Stimulated activated CD8-positive, alpha-beta memory T cell treated with anti-CD3 and anti-CD28 coated beads, Interleukin-4, amount 100 ng/mL, for 48 hours (primary cell): ENCODE results near the gene SIGLEC11.

Experiments
- DNase-seq: peaks from one replicate; pipeline ENCODE4 v3.0.0-alpha.2; 2020

The SIGLEC11 gene

DNA sequence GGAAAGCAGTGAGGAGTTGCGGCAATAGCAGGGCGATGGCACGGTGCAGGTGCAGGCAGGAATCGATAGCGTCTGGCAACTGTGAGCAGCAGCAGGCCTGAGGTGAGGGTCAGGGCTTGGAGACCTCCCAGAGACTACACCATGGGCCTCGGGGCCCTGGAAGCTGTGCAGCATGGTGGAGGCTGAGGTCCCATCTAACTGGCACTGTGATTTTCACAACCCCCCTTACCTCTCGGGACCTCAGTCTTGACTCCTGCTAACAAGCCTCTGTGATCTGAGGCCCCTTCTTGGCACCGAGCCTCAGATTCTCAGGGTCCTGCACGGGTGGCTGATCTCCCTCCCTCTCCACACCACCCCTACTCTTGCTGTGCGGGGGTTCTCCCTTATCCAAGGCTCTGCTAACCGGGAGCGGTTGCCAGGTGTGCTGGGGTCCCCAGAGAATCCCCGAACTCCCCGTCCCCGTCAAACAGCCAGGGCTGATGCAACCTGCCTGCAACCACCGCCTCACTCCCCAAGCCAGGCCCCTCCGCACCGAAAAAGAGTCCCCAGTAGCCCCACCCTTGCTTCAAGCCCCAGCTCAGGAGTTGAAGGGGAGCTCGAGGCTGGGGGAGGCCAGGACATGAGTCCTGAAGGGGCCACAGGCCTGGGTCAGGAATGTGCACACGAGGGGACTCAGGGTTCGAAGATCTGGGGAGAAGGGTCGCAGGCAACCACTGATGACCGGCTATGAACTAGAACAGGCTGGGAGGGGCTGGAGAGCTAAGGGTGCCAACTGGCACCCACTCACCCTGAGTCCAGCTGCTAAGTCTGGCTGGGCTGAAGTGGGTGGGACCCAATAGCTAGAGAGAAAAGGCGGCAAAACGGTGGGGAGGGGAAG lies 36.7 kb downstream of the SIGLEC11 start:
- no peak for DNase-seq

DNA sequence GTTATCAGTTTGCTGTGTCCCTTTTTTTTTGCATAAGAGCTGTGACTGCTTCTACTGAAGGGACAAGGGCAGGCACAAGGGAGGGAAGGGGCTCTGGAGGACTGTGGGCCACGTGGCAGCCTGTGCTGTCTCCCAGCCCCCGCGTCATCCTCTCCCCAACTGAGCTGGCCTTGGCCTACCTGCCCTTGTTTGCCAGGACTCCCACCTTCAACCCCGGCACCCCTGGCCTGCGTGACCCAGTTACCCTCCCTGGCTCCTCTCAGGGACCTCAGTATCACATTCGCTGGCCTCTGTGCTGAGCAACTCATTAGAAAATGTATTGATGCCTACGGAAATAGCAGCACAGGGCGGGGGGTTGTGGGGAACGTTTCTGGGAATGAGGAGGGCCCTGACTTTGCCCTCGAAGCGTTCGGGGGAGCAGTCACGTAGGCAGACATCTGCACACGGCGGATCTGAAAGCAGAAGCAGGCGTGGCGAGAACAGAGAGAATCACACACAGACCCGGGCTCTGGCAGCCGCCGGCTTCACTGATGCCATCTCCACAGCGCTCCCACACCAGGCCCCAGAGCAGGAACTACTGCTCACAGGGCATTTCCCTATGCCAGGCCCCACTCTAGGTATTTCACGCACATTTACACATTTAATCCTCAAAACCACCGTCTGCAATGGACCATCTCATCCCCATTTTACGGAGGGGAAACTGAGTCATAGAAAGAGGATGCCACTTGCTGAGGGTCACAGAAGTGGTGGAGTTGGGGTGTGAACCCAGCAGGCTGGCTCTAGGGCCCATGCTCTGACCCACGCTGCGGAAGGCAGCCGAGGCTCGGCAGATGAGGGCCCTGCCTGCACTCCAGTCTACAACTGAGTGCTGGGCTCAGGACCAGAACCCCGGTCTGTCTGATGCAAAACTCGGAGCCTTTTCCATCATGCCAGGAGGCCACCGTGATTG lies 37.6 kb downstream of the SIGLEC11 start:
- DNase-seq = no peak

DNA sequence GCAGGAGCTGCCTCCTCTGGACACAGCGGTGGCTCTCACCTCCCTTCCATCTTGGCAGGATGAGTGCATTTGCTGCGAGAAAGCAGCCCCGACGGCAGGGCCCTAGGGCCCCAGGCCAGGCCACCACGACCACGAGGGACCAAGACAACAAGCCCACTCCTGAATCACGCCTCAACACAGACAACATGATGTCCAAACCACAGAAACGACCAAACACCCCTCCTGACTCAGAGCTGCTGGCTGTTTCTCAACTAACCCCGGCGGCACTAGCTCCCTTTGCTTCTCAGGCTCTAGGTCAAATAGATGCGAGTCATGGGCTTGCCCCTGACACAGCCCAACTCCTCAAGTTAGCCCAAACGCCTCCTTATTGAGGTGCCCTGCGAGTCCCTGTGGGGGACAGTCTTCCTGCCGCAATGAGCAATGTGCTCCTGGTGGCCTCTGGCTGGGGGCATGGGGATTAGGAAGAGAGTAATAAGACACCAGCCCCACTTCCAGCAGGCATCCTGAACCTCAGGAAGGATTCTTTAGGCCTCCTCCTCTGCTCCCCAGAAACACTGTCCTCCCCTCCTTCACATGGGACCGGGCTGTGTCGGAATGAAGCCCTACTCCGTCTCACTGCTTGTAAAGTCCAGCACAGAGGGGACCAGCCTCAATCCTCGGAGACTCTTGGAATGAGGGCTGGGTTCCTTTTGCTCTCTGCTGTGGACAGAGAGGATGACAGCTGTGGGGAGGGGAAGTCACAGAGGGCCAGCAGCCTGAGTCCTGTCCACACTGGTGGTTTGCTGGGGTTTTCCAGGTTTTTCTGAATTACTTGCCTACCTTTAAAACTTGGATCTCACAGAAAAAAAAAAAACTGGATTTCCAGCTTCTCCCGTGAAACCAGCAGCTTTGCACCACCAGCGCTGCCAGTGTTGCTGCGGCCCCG lies 38.8 kb downstream of the SIGLEC11 start:
- peak; percentile 56 for DNase-seq

DNA sequence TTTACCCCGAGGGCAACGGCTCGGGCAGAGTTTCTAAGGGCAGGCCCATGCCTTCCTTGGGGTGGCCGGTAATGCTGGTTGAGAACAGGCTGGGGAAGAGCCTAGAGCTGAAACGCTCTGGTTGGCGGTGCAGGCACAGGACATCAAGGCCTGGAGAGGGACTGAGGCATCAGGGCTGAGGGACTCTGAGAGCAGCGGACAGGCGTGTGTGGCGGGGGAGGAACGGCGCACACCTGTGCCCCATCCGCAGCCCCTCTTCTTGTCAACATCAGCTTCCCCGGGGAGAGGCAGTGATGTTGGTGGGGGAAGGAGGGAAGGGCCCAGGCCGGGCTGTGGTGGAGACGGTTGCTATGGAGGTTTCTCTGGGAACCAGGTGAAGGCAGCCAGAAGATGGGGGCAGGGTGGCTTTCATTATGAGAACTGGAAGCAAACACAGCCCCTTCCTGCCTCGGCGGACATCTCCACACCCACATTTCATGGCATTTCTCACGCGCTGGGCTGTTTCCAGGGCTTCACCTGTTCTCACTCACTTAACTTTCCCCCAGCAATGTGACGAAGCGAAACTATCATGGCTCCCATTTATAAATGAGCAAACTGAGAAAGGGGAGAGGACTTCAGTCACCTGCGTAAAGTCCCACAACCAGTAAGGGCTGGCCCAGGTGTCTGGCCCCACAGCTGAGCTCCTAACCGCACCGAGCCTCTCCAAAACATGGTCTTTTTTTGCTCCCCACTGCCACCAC lies 40.2 kb downstream of the SIGLEC11 start:
- no peak for DNase-seq

DNA sequence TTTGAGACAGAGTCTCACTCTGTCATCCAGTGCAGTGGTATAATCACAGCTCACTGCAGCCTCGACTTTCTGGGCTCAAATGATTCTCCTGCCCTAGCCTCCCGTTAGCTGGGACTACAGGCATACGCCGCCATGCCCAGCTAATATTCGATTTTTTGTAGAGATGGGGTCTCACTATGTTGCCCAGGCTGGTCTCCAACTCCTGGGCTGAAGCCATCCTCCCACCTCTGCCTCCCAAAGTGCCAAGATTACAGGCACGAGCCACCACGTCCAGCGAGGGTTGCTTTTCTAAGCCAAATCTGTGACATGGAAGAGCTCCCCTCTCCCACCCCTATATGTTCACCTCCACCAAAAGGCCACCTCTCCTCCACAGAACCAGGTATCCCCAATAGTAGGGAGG lies 42.9 kb downstream of the SIGLEC11 start:
- DNase-seq = no peak

- DNase-seq = no peak
Measured at GRCh38 chr19:49916839-49917733, 43.9 kb downstream of the SIGLEC11 start.

GRCh38 chr19:49915271-49915670 lies 45.7 kb downstream of the SIGLEC11 start:
- DNase-seq = no peak

DNA sequence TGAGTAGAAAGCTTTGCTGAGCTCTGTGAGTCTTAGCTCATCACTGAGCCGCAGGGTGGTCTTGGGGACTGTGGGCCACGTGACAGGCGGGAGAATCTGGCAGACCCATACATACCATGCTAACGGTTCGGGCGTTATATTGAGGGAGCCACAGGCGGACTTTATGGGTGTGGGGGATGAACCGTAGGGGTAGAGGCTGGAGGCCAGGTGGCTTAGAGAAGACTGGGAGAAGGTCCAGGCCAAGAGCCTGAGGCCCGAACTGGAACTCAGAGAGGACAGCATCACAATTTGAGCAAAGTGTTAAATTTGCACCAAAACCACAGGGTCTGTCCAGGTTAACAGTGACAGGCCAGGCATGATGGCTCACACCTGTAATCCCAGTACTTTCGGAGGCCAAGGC lies 47.3 kb downstream of the SIGLEC11 start:
- no peak for DNase-seq

DNA sequence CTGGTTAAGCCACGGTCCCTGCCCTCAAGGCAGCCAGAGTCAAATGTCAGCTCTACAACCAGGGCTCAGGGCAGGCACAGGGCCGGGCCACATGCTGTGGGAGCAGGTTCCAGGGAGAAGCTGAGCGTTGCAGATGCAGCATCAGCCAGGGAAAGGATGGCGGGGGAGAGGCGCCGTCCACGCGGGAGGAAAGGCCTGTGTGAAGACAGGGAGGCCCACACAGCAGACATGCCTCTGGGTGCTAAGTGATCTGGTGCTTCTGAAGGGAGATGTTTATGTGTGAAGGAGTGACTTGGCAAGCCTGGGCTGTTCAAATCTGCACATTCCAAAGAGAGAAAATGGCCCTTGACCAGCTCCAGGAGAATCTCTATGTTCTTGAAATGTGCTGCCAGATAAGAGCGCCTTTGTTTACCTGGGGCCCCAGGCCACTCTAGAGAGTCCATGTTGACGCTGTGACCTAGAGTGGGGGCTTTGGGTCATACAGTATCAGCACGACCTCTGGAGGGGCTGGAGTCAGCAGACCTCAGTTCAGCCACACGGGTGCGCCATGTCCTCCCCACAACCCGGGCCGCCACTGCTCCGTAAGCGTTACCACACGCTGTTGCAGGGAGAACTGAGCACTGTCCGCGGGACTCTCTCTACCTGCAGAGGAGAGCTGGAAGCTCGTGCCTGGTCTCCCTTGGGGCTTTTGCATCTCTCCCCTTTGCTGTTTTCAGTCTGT lies 47.8 kb downstream of the SIGLEC11 start:
- no peak for DNase-seq

DNA sequence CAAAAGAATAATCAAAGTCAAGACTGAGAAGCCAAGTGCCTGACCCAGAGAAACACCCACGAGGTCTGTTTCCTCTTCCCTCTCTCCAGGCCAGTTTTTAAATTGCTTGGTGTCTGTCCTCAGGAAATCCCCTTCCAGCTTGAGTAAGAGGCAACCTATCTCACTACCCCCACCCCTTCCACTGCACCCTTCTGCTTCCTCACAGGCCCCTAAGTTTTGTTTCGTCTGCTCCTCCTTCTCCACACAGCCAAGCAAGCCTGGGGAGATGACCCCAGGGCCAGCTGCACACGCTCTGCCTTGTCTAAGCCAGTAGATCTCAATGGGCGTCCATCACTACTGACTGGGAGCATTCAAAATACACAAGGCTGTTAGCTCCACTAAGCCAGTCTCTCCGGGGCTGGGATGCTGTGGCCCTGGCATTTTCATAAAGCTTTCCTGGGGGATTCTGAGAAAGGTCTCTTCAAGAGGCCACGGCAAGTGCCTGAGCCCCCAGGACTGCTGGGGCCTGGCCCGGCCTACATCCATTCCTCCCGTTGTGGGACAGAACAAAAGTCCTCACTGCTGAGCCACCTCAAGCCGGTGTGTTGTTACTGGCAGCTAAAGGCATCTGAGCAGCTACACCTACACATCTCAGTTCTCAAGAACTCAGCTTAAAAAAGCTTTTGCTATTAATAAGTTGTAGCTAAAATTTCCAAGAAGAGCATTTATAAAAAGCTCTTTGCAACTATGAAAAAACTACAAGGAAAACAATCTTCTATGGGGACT lies 49.4 kb downstream of the SIGLEC11 start:
- peak; percentile 60 for DNase-seq

- DNase-seq = no peak
Measured at GRCh38 chr19:49910179-49910578, 50.8 kb downstream of the SIGLEC11 start.

GRCh38 chr19:49908480-49909420 lies 52.2 kb downstream of the SIGLEC11 start:
- no peak for DNase-seq

DNA sequence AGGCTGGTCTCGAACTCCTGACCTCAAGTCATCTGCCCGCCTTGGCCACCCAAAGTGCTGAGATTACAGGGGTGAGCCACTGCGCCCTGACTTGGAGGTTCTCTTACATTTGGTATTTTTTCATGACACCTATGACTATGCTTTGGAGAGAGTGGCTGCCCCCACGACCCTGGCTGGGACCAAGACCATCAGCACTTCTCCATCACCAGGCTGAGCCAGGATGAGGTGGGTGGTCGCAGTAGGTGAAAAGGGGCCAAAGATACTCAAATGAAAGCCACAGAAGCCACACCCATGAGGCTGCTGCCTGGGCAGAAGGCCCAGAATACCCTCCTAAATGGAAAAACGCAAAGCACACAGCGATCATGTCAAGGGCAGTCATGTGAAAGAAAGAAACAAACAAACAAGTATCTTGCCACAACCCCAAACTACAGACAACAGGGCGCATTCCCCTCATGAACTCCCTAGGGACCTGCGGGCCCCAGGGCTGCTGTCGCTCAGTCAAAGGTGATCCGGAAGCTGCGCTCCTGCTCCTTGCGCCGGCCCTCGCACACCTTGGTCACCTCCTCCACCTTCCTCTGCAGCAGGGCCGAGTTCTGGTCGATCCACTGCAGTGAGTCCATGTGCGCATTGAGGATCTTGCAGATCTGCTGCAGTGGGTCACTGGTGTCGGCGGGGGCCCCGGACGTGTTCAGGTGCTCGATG lies 53.1 kb downstream of the SIGLEC11 start:
- no peak for DNase-seq

DNA sequence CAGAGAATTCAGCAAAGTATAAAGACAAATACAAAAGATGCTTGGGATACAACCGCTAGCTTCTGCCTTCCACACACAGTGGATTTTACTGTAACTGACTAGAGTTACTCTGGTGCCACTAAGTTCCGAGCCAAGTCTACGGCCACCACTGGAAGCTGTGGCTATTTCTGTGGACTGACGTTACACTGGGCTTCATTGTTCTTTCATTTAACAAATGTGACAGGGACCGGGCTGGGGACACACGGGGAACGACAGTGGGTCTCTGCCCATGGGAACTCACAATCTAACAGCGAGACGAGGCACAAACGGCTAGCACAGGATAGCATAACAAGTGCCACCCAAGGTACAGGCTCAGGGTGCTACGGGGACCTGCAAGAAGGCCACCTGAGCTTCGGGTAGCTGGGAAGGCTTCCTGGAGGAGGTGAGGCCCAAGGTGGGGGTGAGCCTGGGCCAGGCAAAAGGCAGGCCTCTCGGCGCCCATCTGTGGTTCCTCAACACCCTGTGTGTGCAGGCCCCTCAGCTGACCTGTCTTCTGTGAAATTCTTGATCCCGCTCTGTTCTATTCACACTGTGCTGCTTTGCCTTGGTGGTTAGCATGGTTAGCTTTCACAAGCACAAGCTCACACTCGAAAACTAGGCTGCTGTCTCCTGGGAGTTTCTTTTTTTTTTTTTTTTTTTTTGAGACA lies 54.0 kb downstream of the SIGLEC11 start:
- no peak for DNase-seq

- DNase-seq = no peak
Measured at GRCh38 chr19:49904136-49904535, 56.8 kb downstream of the SIGLEC11 start.
